Activated B cell treated with CpG ODN at 0.5 μM for 24 hours (primary cell): ENCODE data around the gene FBXW2. TPM values are rescaled to one million over a fixed set of nuclear protein-coding genes. Genes with fewer than 3 reads are reported as not detected.
A peak's percentile ranks its signal among the peaks of the same experiment; 100 is the strongest.

Source experiments
- ATAC-seq: fragments of 200-7000 bp; cut with Tn5 transposase; one replicate; pipeline ENCODE4 v1.10.0; 2021; ENCODE audit warnings: low read depth, mild to moderate bottlenecking, moderate library complexity
- CTCF ChIA-PET: fragments of 350-600 bp; sonication (Branson Sonifier 250); formaldehyde crosslinking; loops from one replicate; lab custom pipeline; 2021; ENCODE audit warnings: antibody characterized with exemption; lab: Charles Lee
- POLR2A ChIA-PET: fragments of 350-600 bp; sonication (Branson Sonifier 250); formaldehyde crosslinking; loops from one replicate; lab custom pipeline; 2021; ENCODE audit warnings: antibody characterized with exemption; lab: Charles Lee
- DNase-seq: peaks from one replicate; pipeline ENCODE4 v3.0.0; 2022
- H3K27ac Mint-ChIP-seq: one replicate; pipeline ENCODE4 v1.8.0; 2020; ENCODE audit warnings: mixed read lengths
- H3K27me3 Mint-ChIP-seq: one replicate; pipeline ENCODE4 v1.8.0; 2021; ENCODE audit warnings: mixed read lengths
- H3K36me3 Mint-ChIP-seq: one replicate; pipeline ENCODE4 v1.8.0; 2021; ENCODE audit warnings: low read depth, mixed read lengths
- H3K4me1 Mint-ChIP-seq: one replicate; pipeline ENCODE4 v1.8.0; 2021; ENCODE audit warnings: mixed read lengths
- H3K4me3 Mint-ChIP-seq: one replicate; pipeline ENCODE4 v1.8.0; 2020; ENCODE audit warnings: mild to moderate bottlenecking, mixed read lengths
- H3K9me3 Mint-ChIP-seq: one replicate; pipeline ENCODE4 v1.8.0; 2020; ENCODE audit warnings: mixed read lengths
- intact Hi-C: fragments of 100-400 bp; cut with micrococcal nuclease; formaldehyde crosslinking; loops from one replicate; pipeline ENCODE4 v1.15.1; 2024
- total RNA-seq: library from RNA; stranded (reverse); gene quantifications from 2 replicates; pipeline ENCODE4 v1.2.3, GENCODE V29; 2022
- TF ChIP-seq, protein P1 (sequence below): fragments of 200-600 bp; IDR thresholded peaks from one replicate; pipeline ENCODE4 v1.8.0; 2022; ENCODE audit warnings: antibody characterized with exemption, mild to moderate bottlenecking

Gene FBXW2, protein sequence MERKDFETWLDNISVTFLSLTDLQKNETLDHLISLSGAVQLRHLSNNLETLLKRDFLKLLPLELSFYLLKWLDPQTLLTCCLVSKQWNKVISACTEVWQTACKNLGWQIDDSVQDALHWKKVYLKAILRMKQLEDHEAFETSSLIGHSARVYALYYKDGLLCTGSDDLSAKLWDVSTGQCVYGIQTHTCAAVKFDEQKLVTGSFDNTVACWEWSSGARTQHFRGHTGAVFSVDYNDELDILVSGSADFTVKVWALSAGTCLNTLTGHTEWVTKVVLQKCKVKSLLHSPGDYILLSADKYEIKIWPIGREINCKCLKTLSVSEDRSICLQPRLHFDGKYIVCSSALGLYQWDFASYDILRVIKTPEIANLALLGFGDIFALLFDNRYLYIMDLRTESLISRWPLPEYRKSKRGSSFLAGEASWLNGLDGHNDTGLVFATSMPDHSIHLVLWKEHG
- total RNA-seq, result 70.4 and 77.9 TPM in 2 replicates

DNA sequence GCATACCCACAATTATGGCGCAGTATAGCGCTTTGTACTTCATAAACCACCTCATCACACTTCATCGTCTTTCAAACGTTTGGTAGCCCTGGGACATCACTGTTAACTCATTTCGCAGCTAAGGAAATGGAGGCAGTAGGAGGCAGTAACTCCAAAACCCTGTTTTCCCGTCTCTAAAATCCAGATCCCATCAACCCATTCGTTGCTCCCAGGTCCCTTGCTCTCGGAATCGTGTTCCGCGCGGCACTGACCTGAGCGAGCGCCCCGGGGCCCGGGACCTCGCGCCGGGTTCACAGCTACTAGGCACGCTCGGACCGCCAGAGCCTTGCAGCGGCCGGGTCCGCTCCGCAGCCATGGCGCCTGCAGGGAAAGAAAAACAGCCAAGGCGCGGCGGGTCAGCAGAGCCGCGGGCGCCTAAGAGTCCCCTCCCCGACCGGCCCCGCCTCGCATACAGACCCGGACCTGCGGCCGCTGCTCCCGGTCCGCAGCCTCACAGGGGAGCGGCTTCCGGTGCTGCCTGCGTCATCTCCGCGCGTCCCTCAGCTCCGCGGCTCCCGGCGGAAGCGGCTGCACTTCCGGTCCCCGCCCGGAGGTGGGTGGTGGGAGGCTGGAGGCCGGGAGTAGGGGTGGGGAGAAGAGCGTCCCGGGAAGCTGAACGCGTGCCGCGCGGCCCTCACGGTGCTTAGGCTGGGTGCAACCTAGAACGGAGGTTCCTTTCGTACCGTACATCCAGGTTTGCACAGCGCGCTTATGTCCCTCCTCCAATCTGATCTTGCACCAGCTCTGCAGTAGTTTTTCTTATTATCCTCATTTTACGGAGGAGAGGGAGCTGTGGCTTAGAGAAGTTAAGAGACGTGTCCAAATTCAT lies at the start of gene FBXW2:
FBXW2 (minus strand) TSS at position 519 of the 868 bp plus-strand sequence. CDS start 5,158 bp downstream, outside the sequence.
- ATAC-seq (peak; percentile 91), DNase-seq (peak; percentile 87)
- Mint-ChIP-seq H3K4me3 (peak within 1 kb of the TSS; percentile 91), H3K36me3 (peaks cover 28% of the 10 kb centered on the region), H3K9me3 (no peaks in the 10 kb centered on the region), H3K27me3 (no peaks in the 10 kb centered on the region), H3K4me1 (peaks cover 38% of the 10 kb centered on the region), H3K27ac (peak within 1 kb of the TSS; percentile 89)
- POLR2A ChIA-PET, result interaction anchor here (0.5 to 2.4 kb wide), 46 partner anchors 8 to 1421 kb away, joined by 3 to 15 read pairs (median 5); partner anchors contain the start of genes MEGF9, PHF19, PSMD5 and RAB14
- intact Hi-C loops, result loop anchor here (1.0 to 5.0 kb wide), 6 partner anchors 36 to 282 kb away; partner anchors contain the start of genes CNTRL and MEGF9
- TF ChIP-seq, protein P1, sequence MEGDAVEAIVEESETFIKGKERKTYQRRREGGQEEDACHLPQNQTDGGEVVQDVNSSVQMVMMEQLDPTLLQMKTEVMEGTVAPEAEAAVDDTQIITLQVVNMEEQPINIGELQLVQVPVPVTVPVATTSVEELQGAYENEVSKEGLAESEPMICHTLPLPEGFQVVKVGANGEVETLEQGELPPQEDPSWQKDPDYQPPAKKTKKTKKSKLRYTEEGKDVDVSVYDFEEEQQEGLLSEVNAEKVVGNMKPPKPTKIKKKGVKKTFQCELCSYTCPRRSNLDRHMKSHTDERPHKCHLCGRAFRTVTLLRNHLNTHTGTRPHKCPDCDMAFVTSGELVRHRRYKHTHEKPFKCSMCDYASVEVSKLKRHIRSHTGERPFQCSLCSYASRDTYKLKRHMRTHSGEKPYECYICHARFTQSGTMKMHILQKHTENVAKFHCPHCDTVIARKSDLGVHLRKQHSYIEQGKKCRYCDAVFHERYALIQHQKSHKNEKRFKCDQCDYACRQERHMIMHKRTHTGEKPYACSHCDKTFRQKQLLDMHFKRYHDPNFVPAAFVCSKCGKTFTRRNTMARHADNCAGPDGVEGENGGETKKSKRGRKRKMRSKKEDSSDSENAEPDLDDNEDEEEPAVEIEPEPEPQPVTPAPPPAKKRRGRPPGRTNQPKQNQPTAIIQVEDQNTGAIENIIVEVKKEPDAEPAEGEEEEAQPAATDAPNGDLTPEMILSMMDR, result no peak
- CTCF ChIA-PET, result interaction anchor here (1.0 to 1.8 kb wide), 7 partner anchors 138 to 278 kb away, joined by 3 to 6 read pairs (median 4); no protein-coding TSS in a partner anchor

GRCh38 chr9:120841930-120842684 lies 48.9 kb upstream of the FBXW2 start:
- H3K9me3 Mint-ChIP-seq, result no peaks in the 10 kb centered on the region
- H3K4me1 Mint-ChIP-seq, result peaks cover 42% of the 10 kb centered on the region
- POLR2A ChIA-PET, result interaction anchor here (0.9 to 2.0 kb wide), 4 partner anchors 49 to 1424 kb away, joined by 3 to 5 read pairs (median 4); partner anchors contain the start of gene FBXW2
- peak overlapping the region; percentile 90 for H3K4me3 Mint-ChIP-seq
- DNase-seq (no peak), ATAC-seq (peak; percentile 7)
- no peaks in the 10 kb centered on the region for H3K27me3 Mint-ChIP-seq
- peaks cover 28% of the 10 kb centered on the region for H3K36me3 Mint-ChIP-seq
- CTCF ChIA-PET, result no interaction called here
- TF ChIP-seq, protein P1, result no peak
- H3K27ac Mint-ChIP-seq, result peak overlapping the region; percentile 91
- intact Hi-C loops, result loop anchor here (1.0 to 2.0 kb wide), 3 partner anchors 35 to 314 kb away; partner anchors contain the start of genes MEGF9 and PHF19

DNA sequence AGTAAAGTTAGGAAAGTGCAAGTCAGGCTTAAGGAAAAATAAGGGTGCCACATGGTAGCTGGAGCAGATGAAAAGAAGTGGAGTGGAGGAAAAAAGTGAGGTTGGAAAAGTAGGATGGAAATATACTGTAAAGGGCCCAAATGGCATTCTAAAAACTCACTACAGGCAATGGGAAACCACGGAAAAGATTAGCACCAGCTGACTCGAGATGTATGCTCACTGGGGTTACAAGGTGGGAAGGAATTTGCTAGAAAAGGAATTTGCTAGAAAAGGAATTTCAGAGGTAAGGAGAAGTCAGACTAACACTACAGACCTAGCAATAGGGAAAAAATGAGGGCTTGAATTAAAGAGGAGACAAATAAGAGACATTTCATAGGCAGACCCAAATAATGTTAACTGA lies 45.9 kb upstream of the FBXW2 start:
- ChIA-PET CTCF (no interaction called here), POLR2A (no interaction called here)
- Mint-ChIP-seq H3K27me3 (no peaks in the 10 kb centered on the region), H3K4me1 (peaks cover 34% of the 10 kb centered on the region), H3K9me3 (no peaks in the 10 kb centered on the region), H3K27ac (no peak overlapping the region), H3K36me3 (peaks cover 38% of the 10 kb centered on the region), H3K4me3 (no peak overlapping the region)
- no peak for ATAC-seq
- TF ChIP-seq, protein P1, result no peak
- DNase-seq, result no peak
- intact Hi-C loops, result no loop called here

GRCh38 chr9:120837921-120838320 lies 44.7 kb upstream of the FBXW2 start:
- TF ChIP-seq, protein P1, result no peak
- Mint-ChIP-seq H3K4me3 (no peak overlapping the region), H3K4me1 (peaks cover 26% of the 10 kb centered on the region), H3K36me3 (peaks cover 43% of the 10 kb centered on the region), H3K27me3 (no peaks in the 10 kb centered on the region), H3K9me3 (no peaks in the 10 kb centered on the region), H3K27ac (no peak overlapping the region)
- POLR2A ChIA-PET, result no interaction called here
- DNase-seq, result no peak
- intact Hi-C loops, result no loop called here
- CTCF ChIA-PET, result no interaction called here
- no peak for ATAC-seq
